Activated CD4-positive, alpha-beta T cell treated with anti-CD3 and anti-CD28 coated beads, Interleukin-2, amount 10 ng/mL, durations not matched to agents 7 days and 5 days (primary cell): Measurements from ENCODE around the gene MCL1. TPM values are rescaled to one million over a fixed set of nuclear protein-coding genes. Genes with fewer than 3 reads are reported as not detected.
"Not testable (repeated sequence)": the region's sequence is repeated elsewhere in the genome, so short reads cannot be mapped to it uniquely, and the experiment has no call there.

Experiments used
- CTCF ChIA-PET: fragments of 350-600 bp; sonication (Branson Sonifier 250); formaldehyde crosslinking; loops from one replicate; lab custom pipeline; 2021; ENCODE audit warnings: antibody characterized with exemption; lab: Charles Lee
- POLR2A ChIA-PET: fragments of 350-600 bp; sonication (Branson Sonifier 250); formaldehyde crosslinking; loops from one replicate; lab custom pipeline; 2021; ENCODE audit warnings: antibody characterized with exemption; lab: Charles Lee
- DNase-seq: peaks from one replicate; pipeline ENCODE4 v3.0.0-alpha.2; 2020
- H3K27ac Mint-ChIP-seq: one replicate; pipeline ENCODE4 v1.8.0; 2021; ENCODE audit warnings: mild to moderate bottlenecking, moderate library complexity, mixed read lengths
- H3K27me3 Mint-ChIP-seq: one replicate; pipeline ENCODE4 v1.8.0; 2021; ENCODE audit warnings: mixed read lengths
- H3K36me3 Mint-ChIP-seq: one replicate; pipeline ENCODE4 v1.8.0; 2021; ENCODE audit warnings: low read depth, mixed read lengths
- H3K4me1 Mint-ChIP-seq: one replicate; pipeline ENCODE4 v1.8.0; 2021; ENCODE audit warnings: mixed read lengths
- H3K4me3 Mint-ChIP-seq: one replicate; pipeline ENCODE4 v1.8.0; 2021; ENCODE audit warnings: mild to moderate bottlenecking, moderate library complexity, mixed read lengths
- H3K9me3 Mint-ChIP-seq: one replicate; pipeline ENCODE4 v1.8.0; 2021; ENCODE audit warnings: mixed read lengths
- total RNA-seq, 2 experiments: library from RNA; stranded (reverse); gene quantifications; one replicate each; pipeline ENCODE4 v1.2.3, GENCODE V29; 2021

Gene MCL1
- total RNA-seq, 2 experiments from 2014 or later: 260 to 311 TPM

- Mint-ChIP-seq H3K9me3 (no peaks in the 10 kb centered on the region), H3K36me3 (peaks cover 76% of the 10 kb centered on the region), H3K27ac (peak overlapping the region; percentile 98), H3K4me1 (peaks cover 40% of the 10 kb centered on the region), H3K27me3 (no peaks in the 10 kb centered on the region), H3K4me3 (peak overlapping the region; percentile 99)
- ChIA-PET POLR2A (interaction anchor here (0.9 to 4.6 kb wide), 4 partner anchors 9 to 61 kb away, joined by 5 to 50 read pairs (median 6); partner anchors contain the start of genes ENSA and FALEC), CTCF (interaction anchor here (0.6 to 14.6 kb wide), 4 partner anchors 9 to 399 kb away, joined by 3 to 158 read pairs (median 7); no protein-coding TSS in a partner anchor)
- DNase-seq: no peak
Measured at GRCh38 chr1:150576794-150577556, 2.4 kb downstream of the MCL1 start.

DNA sequence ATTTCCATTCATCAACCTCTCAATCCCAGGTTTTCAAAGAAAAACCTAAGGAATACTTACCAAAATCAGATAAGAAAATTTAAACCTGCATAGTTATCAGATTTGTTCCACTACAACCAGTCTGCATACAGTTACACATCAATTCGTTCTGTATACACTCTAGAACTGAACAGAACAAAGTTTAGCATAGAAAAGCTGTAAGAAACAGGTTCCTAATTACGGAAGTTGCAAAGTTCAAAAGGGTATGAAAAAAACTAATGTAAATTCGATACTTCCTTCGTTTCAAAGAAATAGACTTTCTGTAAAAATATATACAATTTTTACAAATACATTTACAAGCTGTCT is 3.1 kb downstream of the MCL1 start:
- H3K36me3 Mint-ChIP-seq: peaks cover 78% of the 10 kb centered on the region
- H3K4me3 Mint-ChIP-seq: peak overlapping the region; percentile 99
- no peaks in the 10 kb centered on the region for H3K9me3 Mint-ChIP-seq
- CTCF ChIA-PET: interaction anchor here (0.6 to 14.6 kb wide), 3 partner anchors 8 to 400 kb away, joined by 3 to 158 read pairs (median 10); no protein-coding TSS in a partner anchor
- POLR2A ChIA-PET: interaction anchor here (1.3 to 4.6 kb wide), 3 partner anchors 9 to 53 kb away, joined by 5 to 50 read pairs (median 7); partner anchors contain the start of gene ENSA
- H3K27ac Mint-ChIP-seq: peak overlapping the region; percentile 98
- peaks cover 45% of the 10 kb centered on the region for H3K4me1 Mint-ChIP-seq
- H3K27me3 Mint-ChIP-seq: no peaks in the 10 kb centered on the region
- no peak for DNase-seq

GRCh38 chr1:150575518-150576366 is 3.7 kb downstream of the MCL1 start:
- peaks cover 46% of the 10 kb centered on the region for H3K4me1 Mint-ChIP-seq

GRCh38 chr1:150575072-150575489 is 4.3 kb downstream of the MCL1 start:
- CTCF ChIA-PET: interaction anchor here (0.5 to 14.6 kb wide), 4 partner anchors 9 to 401 kb away, joined by 3 to 158 read pairs (median 3); no protein-coding TSS in a partner anchor
- peak overlapping the region; percentile 99 for H3K4me3 Mint-ChIP-seq
- H3K27ac Mint-ChIP-seq: peak overlapping the region; percentile 98
- DNase-seq: no peak
- POLR2A ChIA-PET: interaction anchor here (6.4 kb wide), 1 partner anchor 13 kb away, joined by 41 read pairs; no protein-coding TSS in a partner anchor
- H3K36me3 Mint-ChIP-seq: peaks cover 86% of the 10 kb centered on the region
- H3K9me3 Mint-ChIP-seq: no peaks in the 10 kb centered on the region
- H3K4me1 Mint-ChIP-seq: peaks cover 46% of the 10 kb centered on the region
- no peaks in the 10 kb centered on the region for H3K27me3 Mint-ChIP-seq

More at GRCh38 chr1:150575518-150576366, 3.7 kb downstream of the MCL1 start:
- no peaks in the 10 kb centered on the region for H3K27me3 Mint-ChIP-seq
- peak overlapping the region; percentile 98 for H3K27ac Mint-ChIP-seq
- DNase-seq: no peak
- H3K4me3 Mint-ChIP-seq: peak overlapping the region; percentile 99
- CTCF ChIA-PET: interaction anchor here (1.4 to 14.6 kb wide), 3 partner anchors 8 to 401 kb away, joined by 3 to 158 read pairs (median 10); no protein-coding TSS in a partner anchor
- POLR2A ChIA-PET: interaction anchor here (1.3 to 6.4 kb wide), 4 partner anchors 8 to 54 kb away, joined by 5 to 50 read pairs (median 24); partner anchors contain the start of gene ENSA
- no peaks in the 10 kb centered on the region for H3K9me3 Mint-ChIP-seq
- peaks cover 84% of the 10 kb centered on the region for H3K36me3 Mint-ChIP-seq

DNA sequence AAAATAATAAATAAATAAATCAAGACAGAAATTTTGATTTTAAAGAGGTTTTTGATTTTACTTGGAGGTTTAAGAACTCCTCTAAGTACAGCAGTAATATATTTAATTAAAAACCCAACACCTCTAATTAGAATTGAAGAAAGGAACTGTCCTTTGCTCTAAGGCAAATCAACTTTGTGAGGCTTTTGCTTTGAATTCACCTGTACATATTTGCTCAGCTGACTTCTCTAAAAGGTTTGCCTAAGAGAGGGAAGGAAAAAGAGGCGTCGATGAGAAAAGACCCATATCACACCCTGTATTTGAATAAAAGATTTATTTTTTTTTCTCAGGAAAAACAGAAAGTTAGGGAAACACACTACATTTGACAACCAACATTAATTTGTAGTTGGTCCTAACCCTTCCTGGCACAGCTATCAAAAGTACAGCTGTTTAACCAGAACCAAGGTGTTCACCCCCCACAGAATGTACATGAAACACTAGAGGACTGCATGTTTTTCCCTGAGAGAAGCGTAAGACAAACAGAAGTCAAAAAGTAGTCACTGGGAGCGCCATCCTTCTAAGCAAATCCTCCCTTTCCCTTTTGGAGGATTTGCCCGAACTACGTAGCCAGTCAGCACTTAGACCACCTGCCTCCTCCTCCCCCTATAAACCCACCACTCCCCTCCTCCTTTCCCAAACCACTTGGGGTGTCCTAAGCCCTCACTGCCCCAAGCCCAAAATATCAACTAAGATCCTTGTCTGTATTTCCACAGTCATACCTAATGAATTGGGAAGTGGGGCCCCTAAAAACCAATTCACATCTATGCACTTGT is 4.9 kb downstream of the MCL1 start:
- peaks cover 92% of the 10 kb centered on the region for H3K36me3 Mint-ChIP-seq
- peaks cover 48% of the 10 kb centered on the region for H3K4me1 Mint-ChIP-seq
- H3K27ac Mint-ChIP-seq: peak overlapping the region; percentile 98
- H3K4me3 Mint-ChIP-seq: peak overlapping the region; percentile 99
- H3K9me3 Mint-ChIP-seq: no peaks in the 10 kb centered on the region
- H3K27me3 Mint-ChIP-seq: no peaks in the 10 kb centered on the region
- ChIA-PET POLR2A (interaction anchor here (6.4 kb wide), 1 partner anchor 13 kb away, joined by 41 read pairs; no protein-coding TSS in a partner anchor), CTCF (interaction anchor here (0.5 to 14.6 kb wide), 4 partner anchors 8 to 402 kb away, joined by 3 to 158 read pairs (median 3); no protein-coding TSS in a partner anchor)
- no peak for DNase-seq

- H3K4me1 Mint-ChIP-seq: peaks cover 55% of the 10 kb centered on the region
- peak overlapping the region; percentile 97 for H3K27ac Mint-ChIP-seq
- CTCF ChIA-PET: interaction anchor here (0.8 to 14.6 kb wide), 2 partner anchors 13 to 46 kb away, joined by 3 to 158 read pairs; no protein-coding TSS in a partner anchor
- not testable (repeated sequence) for DNase-seq, H3K9me3 Mint-ChIP-seq, H3K27me3 Mint-ChIP-seq
- peak overlapping the region; percentile 99 for H3K4me3 Mint-ChIP-seq
- peaks cover 92% of the 10 kb centered on the region for H3K36me3 Mint-ChIP-seq
- POLR2A ChIA-PET: interaction anchor here (6.4 kb wide), 1 partner anchor 12 kb away, joined by 41 read pairs; no protein-coding TSS in a partner anchor
Measured at GRCh38 chr1:150573648-150574071, 5.8 kb downstream of the MCL1 start.

GRCh38 chr1:150572918-150573647 is 6.3 kb downstream of the MCL1 start:
- peaks cover 87% of the 10 kb centered on the region for H3K36me3 Mint-ChIP-seq
- no peaks in the 10 kb centered on the region for H3K9me3 Mint-ChIP-seq
- no peak for DNase-seq
- H3K27ac Mint-ChIP-seq: peak overlapping the region; percentile 97
- CTCF ChIA-PET: interaction anchor here (0.6 to 14.6 kb wide), 3 partner anchors 12 to 49 kb away, joined by 3 to 158 read pairs (median 3); no protein-coding TSS in a partner anchor
- peak overlapping the region; percentile 99 for H3K4me3 Mint-ChIP-seq
- H3K27me3 Mint-ChIP-seq: no peaks in the 10 kb centered on the region
- peaks cover 61% of the 10 kb centered on the region for H3K4me1 Mint-ChIP-seq
- POLR2A ChIA-PET: interaction anchor here (0.6 to 6.4 kb wide), 2 partner anchors 11 to 483 kb away, joined by 3 to 41 read pairs; no protein-coding TSS in a partner anchor

- no peaks in the 10 kb centered on the region for H3K27me3 Mint-ChIP-seq
- POLR2A ChIA-PET: interaction anchor here (0.7 to 2.0 kb wide), 3 partner anchors 8 to 682 kb away, joined by 3 to 14 read pairs (median 7); partner anchors contain the start of gene MCL1
- peak overlapping the region; percentile 97 for H3K27ac Mint-ChIP-seq
- H3K36me3 Mint-ChIP-seq: peaks cover 53% of the 10 kb centered on the region
- no peaks in the 10 kb centered on the region for H3K9me3 Mint-ChIP-seq
- CTCF ChIA-PET: interaction anchor here (0.6 to 14.6 kb wide), 4 partner anchors 8 to 185 kb away, joined by 3 to 158 read pairs (median 7); no protein-coding TSS in a partner anchor
- H3K4me1 Mint-ChIP-seq: peaks cover 91% of the 10 kb centered on the region
- peak overlapping the region; percentile 72 for H3K4me3 Mint-ChIP-seq
- no peak for DNase-seq
Measured at GRCh38 chr1:150568594-150568966, 10.8 kb downstream of the MCL1 start.

GRCh38 chr1:150567717-150568593 is 11.5 kb downstream of the MCL1 start:
- H3K27ac Mint-ChIP-seq: peak overlapping the region; percentile 97
- H3K9me3 Mint-ChIP-seq: no peaks in the 10 kb centered on the region
- peak; percentile 72 for DNase-seq
- ChIA-PET POLR2A (interaction anchor here (0.7 to 2.0 kb wide), 4 partner anchors 8 to 681 kb away, joined by 3 to 14 read pairs (median 6); partner anchors contain the start of gene MCL1), CTCF (interaction anchor here (0.6 to 14.6 kb wide), 8 partner anchors 7 to 315 kb away, joined by 3 to 158 read pairs (median 4); partner anchors contain the start of genes ENSA and MCL1)
- no peaks in the 10 kb centered on the region for H3K27me3 Mint-ChIP-seq
- H3K4me1 Mint-ChIP-seq: peaks cover 91% of the 10 kb centered on the region
- H3K4me3 Mint-ChIP-seq: peak overlapping the region; percentile 72
- H3K36me3 Mint-ChIP-seq: peaks cover 47% of the 10 kb centered on the region

GRCh38 chr1:150567341-150567716 is 12.1 kb downstream of the MCL1 start:
- ChIA-PET POLR2A (interaction anchor here (0.8 to 2.0 kb wide), 3 partner anchors 9 to 44 kb away, joined by 5 to 14 read pairs (median 7); partner anchors contain the start of gene MCL1), CTCF (interaction anchor here (0.7 to 14.6 kb wide), 7 partner anchors 7 to 316 kb away, joined by 3 to 158 read pairs (median 4); partner anchors contain the start of genes ENSA and MCL1)
- Mint-ChIP-seq H3K4me1 (peaks cover 91% of the 10 kb centered on the region), H3K27ac (peak overlapping the region; percentile 97), H3K9me3 (no peaks in the 10 kb centered on the region), H3K27me3 (no peaks in the 10 kb centered on the region), H3K36me3 (peaks cover 40% of the 10 kb centered on the region), H3K4me3 (peak overlapping the region; percentile 72)
- DNase-seq: peak; percentile 81
